Brain microvascular endothelial cell (primary cell): ENCODE data around the gene RAPGEF4.

Experiments
- DNase-seq: peaks from one replicate; pipeline ENCODE4 v3.0.0-alpha.2; 2020
- H3K27ac ChIP-seq: fragments of 250-450 bp; sonication (Bioruptor Pico); 2 replicates; pipeline ENCODE4 v1.5.1; 2020; ENCODE audit warnings: mild to moderate bottlenecking, moderate library complexity
- H3K27me3 ChIP-seq: fragments of 250-450 bp; sonication (Bioruptor Pico); replicated peaks from 2 replicates; pipeline ENCODE4 v1.5.1; 2020; ENCODE audit warnings: mild to moderate bottlenecking
- H3K36me3 ChIP-seq: fragments of 250-450 bp; sonication (Bioruptor Pico); replicated peaks from 2 replicates; pipeline ENCODE4 v1.5.1; 2020; ENCODE audit warnings: mild to moderate bottlenecking
- H3K4me3 ChIP-seq: 2 replicates; pipeline ENCODE4 v1.5.1; 2011; ENCODE audit warnings: low read depth, mild to moderate bottlenecking, control low read depth, low read length, moderate library complexity
- in situ Hi-C: cut with HindIII; loops from 2 replicates; pipeline ENCODE4 v1.10.0; 2017; ENCODE audit warnings: low sequenced_read_pairs, low pct_ligation_motif_present
- TF ChIP-seq, protein P1 (sequence below): IDR thresholded peaks from 2 replicates; pipeline ENCODE4 v1.5.1; 2011; ENCODE audit warnings: low read depth, mild to moderate bottlenecking, moderate library complexity, low read length, control low read depth, inconsistent platforms; ENCODE audit errors: missing control alignments

Gene RAPGEF4

DNA sequence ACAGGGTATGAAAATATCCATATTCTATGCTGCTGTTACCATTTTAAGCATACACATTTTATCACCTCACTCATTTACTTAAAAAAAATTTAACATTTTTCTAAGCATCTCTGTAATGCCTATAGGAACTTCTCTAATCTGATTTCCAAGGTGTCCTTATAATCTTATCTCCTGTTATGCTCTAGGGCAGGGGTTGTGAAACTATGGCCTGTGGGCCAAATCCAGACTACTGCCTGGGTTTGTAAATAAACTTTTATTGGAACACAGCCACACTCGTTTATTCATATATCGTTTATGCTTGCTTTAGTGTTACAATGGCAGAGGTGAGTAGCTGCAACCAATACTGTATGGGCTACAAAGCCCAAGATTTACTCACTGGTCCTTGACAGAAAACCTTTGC lies 151.6 kb downstream of the RAPGEF4 start:
- Histone ChIP-seq H3K36me3 (no peaks in the 10 kb centered on the region), H3K4me3 (no peak overlapping the region), H3K27me3 (no peaks in the 10 kb centered on the region), H3K27ac (no peak overlapping the region)
- no peak for DNase-seq
- in situ Hi-C loops = no loop called here
- TF ChIP-seq, protein P1, sequence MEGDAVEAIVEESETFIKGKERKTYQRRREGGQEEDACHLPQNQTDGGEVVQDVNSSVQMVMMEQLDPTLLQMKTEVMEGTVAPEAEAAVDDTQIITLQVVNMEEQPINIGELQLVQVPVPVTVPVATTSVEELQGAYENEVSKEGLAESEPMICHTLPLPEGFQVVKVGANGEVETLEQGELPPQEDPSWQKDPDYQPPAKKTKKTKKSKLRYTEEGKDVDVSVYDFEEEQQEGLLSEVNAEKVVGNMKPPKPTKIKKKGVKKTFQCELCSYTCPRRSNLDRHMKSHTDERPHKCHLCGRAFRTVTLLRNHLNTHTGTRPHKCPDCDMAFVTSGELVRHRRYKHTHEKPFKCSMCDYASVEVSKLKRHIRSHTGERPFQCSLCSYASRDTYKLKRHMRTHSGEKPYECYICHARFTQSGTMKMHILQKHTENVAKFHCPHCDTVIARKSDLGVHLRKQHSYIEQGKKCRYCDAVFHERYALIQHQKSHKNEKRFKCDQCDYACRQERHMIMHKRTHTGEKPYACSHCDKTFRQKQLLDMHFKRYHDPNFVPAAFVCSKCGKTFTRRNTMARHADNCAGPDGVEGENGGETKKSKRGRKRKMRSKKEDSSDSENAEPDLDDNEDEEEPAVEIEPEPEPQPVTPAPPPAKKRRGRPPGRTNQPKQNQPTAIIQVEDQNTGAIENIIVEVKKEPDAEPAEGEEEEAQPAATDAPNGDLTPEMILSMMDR = no peak

DNA sequence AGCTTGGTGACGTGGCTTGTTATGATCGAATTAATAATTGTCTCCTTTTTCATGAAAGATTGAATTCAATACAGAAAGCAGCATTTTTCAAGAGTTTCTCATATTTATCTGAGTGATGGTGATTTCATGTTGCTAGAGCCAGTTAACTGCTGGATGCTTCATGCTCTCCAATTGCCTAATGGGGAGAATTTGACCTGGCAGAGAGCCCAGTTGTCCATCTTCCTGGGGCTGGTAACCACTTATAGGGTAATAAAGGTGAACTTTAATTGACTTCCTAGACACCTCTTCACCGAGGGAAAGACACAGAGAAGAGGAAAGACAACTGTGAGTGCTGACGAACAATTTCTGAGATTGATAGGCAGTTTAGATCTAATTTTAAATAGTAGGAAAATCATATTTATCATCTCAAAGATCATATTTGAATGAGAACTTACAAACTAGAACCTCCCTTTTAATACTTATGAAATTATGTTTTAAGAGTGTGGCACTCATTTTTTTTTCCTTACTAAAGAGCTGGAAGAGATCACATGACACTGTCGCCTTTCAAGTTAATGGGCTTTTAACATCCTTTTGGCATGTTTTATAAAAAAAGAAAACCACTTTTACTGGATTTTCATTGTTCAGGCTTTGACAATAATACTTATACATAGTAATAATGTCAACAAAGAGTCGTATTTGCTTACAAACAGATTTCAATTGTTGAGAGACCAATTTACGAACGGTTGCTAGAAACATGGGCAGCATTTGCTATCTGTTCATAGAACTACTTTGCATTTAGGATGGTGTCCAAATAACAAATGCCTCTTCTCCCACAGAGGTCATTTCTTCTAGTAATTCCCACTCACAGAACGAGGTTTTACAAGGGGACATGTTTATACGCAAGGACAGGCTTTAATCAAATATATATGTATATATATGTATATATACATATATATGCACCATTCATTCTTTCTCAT lies 153.3 kb downstream of the RAPGEF4 start:
- peaks cover under 1% of the 10 kb centered on the region for H3K27me3 ChIP-seq
- DNase-seq = no peak
- no peak overlapping the region for H3K27ac ChIP-seq
- TF ChIP-seq, protein P1 = no peak
- in situ Hi-C loops = no loop called here
- no peak overlapping the region for H3K4me3 ChIP-seq
- H3K36me3 ChIP-seq = no peaks in the 10 kb centered on the region

DNA sequence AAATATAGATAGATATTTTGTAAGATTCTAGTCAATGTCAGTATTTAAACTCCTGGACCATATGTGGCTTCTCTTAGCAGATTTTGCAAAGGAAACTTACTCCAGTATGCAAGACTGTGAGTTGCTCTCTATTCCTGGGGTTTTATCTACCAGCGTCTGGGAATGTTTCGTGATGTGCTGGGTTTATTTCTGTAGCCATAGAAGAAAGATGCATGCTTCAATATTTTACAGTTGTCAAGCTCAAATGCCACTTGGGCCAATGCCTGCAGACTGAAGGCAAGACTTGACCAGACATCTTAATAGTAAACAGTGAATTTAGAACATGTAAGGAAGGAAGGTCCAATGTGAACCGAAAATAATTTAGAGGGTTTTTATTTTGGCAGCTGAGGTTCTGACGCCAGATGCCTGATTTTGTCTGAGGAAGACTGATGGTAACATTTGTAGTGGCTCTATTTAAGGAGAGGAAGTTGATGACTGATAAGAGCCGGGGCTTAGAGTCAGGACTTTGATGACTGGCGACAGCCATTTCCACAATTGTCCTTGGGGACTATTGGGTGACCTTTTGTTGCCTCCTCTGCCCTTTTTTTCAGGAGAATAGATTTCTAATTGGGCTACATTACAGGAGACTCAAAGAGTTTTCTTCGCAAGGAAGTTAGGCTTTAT lies 154.3 kb downstream of the RAPGEF4 start:
- H3K4me3 ChIP-seq = no peak overlapping the region
- H3K36me3 ChIP-seq = no peaks in the 10 kb centered on the region
- DNase-seq = no peak
- TF ChIP-seq, protein P1 = no peak
- H3K27ac ChIP-seq = no peak overlapping the region
- peaks cover 3% of the 10 kb centered on the region for H3K27me3 ChIP-seq
- in situ Hi-C loops = no loop called here

DNA sequence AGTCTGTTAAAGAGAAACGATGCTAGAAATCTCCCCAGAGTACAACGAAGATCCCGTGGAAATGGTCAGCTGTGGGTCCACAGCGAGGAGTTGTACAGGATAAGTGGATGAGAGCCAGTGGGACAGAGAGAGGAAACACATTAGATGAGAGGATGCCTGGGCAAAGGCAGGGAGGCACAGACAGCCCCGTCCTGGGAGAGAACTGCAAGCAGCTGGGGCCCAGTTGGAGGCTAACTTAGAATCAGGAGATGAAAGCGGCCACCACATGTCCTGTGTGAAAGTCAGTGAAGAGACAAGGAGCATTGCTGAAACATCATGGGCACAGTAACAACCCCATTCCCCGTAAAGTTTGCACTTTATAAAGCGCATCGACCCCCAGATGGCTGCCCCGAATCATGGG lies 157.5 kb downstream of the RAPGEF4 start:
- H3K36me3 ChIP-seq = no peaks in the 10 kb centered on the region
- H3K4me3 ChIP-seq = no peak overlapping the region
- TF ChIP-seq, protein P1 = no peak
- no peak for DNase-seq
- no peak overlapping the region for H3K27ac ChIP-seq
- H3K27me3 ChIP-seq = peaks cover 6% of the 10 kb centered on the region
- in situ Hi-C loops = no loop called here

DNA sequence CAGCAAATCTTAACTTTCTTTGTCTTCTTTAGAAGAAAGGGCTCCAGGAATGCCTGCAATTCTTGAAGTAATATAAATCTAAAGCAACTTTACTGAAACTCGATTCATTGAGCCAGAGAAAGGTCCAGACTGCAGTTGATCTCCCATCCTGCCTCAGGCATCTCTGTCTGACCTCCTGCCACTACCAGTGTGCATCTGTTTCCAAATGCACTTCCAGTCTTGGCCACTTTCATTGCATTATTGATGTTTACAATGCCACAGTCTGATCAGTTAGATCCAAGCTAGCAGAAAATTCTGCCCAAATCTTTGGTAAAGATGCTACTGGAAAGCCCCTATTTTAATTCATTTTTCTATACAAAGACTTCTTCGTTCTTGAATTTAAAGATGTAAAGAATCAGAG lies 158.0 kb downstream of the RAPGEF4 start:
- Histone ChIP-seq H3K27ac (no peak overlapping the region), H3K4me3 (no peak overlapping the region), H3K36me3 (no peaks in the 10 kb centered on the region), H3K27me3 (peaks cover 6% of the 10 kb centered on the region)
- DNase-seq = no peak
- TF ChIP-seq, protein P1 = no peak
- in situ Hi-C loops = no loop called here
